Stomach smooth muscle (tissue), 2 donors: ENCODE results near the gene PPFIA4.

Experiments
- H3K27ac ChIP-seq: one replicate; pipeline ENCODE4 v1.7.0; 2013; ENCODE audit warnings: mild to moderate bottlenecking, low read length, inconsistent platforms
- H3K27me3 ChIP-seq, 2 donors: one replicate each; pipeline ENCODE4 v1.7.0; 2013; ENCODE audit warnings: low read length in 2 of 2; ENCODE audit not compliant: insufficient read depth in 2 of 2, control insufficient read depth in 1 of 2
- H3K36me3 ChIP-seq, 2 donors: one replicate each; pipeline ENCODE4 v1.7.0; 2013; ENCODE audit warnings: low read length in 2 of 2; ENCODE audit not compliant: control insufficient read depth in 2 of 2, insufficient read depth in 2 of 2
- H3K4me1 ChIP-seq: one replicate; pipeline ENCODE4 v1.7.0; 2013; ENCODE audit warnings: low read length; ENCODE audit not compliant: control insufficient read depth, insufficient read depth
- H3K4me3 ChIP-seq, 2 donors: one replicate each; pipeline ENCODE4 v1.7.0; 2013; ENCODE audit warnings: low read length in 2 of 2
- H3K9ac ChIP-seq, 2 donors: one replicate each; pipeline ENCODE4 v1.7.0; 2013; ENCODE audit warnings: low read length in 2 of 2, mild to moderate bottlenecking in 1 of 2
- H3K9me3 ChIP-seq, 2 donors: one replicate each; pipeline ENCODE4 v1.7.0; 2013; ENCODE audit warnings: low read length in 2 of 2; ENCODE audit not compliant: control insufficient read depth in 2 of 2
- donor health status: healthy.
- donor health status: Pancreatic carcinoma.

The PPFIA4 gene

GRCh38 chr1:203104789-203105390, 78.6 kb downstream of the PPFIA4 start:
- H3K9me3 ChIP-seq, result no peaks in the 10 kb centered on the region
- no peaks in the 10 kb centered on the region for H3K4me1 ChIP-seq
- no peaks in the 10 kb centered on the region for H3K36me3 ChIP-seq
- no peak overlapping the region for H3K27ac ChIP-seq
- no peak overlapping the region for H3K9ac ChIP-seq
- no peak overlapping the region for H3K4me3 ChIP-seq
- H3K27me3 ChIP-seq, result peaks cover 0 to 8% of the 10 kb centered on the region in 2 donors

DNA sequence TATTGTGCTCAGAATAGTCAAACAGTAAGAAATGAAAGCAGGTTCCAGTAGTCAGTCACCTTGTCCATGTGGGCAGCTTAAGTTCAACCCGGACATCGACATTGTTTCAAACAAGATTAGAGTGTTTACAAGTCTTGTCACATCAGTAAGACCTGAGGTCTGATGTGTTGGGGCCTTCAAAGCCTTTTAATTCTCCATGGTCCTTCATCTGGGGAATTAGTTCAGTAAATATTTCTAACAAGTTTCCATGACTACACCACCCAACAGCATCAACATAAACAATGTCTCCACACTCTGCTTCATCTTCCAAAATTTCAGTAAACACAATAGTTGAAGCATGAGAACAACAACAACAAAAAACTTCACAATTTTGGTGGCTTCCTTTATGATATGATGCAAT, 86.2 kb downstream of the PPFIA4 start:
- Histone ChIP-seq H3K9me3 (no peaks in the 10 kb centered on the region), H3K4me3 (no peak overlapping the region), H3K36me3 (no peaks in the 10 kb centered on the region), H3K9ac (no peak overlapping the region), H3K27me3 (peaks cover under 1 to 2% of the 10 kb centered on the region in 2 donors), H3K4me1 (no peaks in the 10 kb centered on the region), H3K27ac (no peak overlapping the region)

DNA sequence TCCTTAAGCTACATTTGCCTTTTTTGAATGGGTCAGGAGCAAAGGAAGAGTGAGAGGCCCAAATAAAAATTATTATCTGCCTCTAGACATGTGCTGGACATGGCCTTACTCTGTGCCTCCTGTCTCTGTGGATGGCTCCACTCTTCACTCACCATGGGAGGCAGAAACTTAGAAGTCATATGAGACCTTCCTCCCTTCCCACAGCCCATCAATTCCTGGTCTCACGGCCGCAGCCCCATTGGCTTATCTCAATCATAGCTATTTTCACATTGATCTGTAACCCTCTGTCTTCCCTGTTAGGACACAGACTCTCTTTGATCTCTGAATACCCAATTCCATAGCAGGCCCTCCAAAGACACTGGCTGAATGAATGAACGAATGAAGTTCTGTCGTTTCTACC, 87.0 kb downstream of the PPFIA4 start:
- Histone ChIP-seq H3K27ac (no peak overlapping the region), H3K9me3 (no peaks in the 10 kb centered on the region), H3K36me3 (no peaks in the 10 kb centered on the region), H3K4me1 (peaks cover 3% of the 10 kb centered on the region), H3K27me3 (peaks cover 8 to 9% of the 10 kb centered on the region in 2 donors), H3K9ac (no peak overlapping the region), H3K4me3 (no peak overlapping the region)

- H3K4me3 ChIP-seq, result no peak overlapping the region
- H3K9ac ChIP-seq, result no peak overlapping the region
- no peaks in the 10 kb centered on the region for H3K9me3 ChIP-seq
- peaks cover 3% of the 10 kb centered on the region for H3K4me1 ChIP-seq
- H3K27me3 ChIP-seq, result peaks cover 15 to 16% of the 10 kb centered on the region in 2 donors
- no peaks in the 10 kb centered on the region for H3K36me3 ChIP-seq
- H3K27ac ChIP-seq, result no peak overlapping the region
Observed at GRCh38 chr1:203114202-203114601, 87.9 kb downstream of the PPFIA4 start.

DNA sequence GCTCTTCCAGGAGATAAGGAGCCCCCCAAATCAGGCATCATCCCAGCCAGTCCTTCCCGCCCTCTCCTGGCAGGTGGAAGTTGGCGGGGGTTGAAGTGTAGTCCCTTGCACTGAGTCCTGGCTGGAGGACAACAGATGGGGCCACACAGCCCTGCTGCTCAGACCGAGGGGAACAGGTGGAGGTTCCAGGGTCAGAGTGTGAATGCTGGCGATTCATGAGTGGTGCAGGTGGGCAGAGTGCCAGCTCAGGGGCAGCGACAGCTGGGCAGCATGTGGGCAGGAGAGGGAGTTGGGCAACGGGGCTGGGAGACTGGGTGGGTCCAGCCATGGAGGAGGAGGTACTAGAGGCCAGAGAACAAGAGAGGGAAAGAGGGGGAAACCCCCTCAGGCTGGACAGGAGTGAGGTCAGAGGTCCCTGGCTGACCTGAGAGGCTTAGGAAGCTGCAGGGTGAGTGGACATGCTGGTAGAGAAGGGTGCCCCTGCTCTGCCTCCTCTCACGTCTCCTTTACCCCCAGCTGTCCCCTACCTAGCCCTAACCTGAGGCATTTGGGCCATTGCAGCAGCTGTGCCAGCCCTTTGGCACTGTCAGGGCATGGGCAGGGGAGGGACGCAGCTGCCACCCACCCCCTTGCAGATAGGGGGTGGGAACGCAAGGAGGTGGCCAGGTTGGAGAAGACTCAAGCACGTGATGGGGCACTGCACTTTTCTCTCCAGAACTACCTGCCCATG, 90.0 kb downstream of the PPFIA4 start:
- peaks cover 3% of the 10 kb centered on the region for H3K4me1 ChIP-seq
- H3K27me3 ChIP-seq, result peaks cover 27% of the 10 kb centered on the region in 2 donors
- H3K9ac ChIP-seq, result no peak overlapping the region
- no peaks in the 10 kb centered on the region for H3K9me3 ChIP-seq
- no peaks in the 10 kb centered on the region for H3K36me3 ChIP-seq
- H3K27ac ChIP-seq, result no peak overlapping the region
- H3K4me3 ChIP-seq, result no peak overlapping the region

DNA sequence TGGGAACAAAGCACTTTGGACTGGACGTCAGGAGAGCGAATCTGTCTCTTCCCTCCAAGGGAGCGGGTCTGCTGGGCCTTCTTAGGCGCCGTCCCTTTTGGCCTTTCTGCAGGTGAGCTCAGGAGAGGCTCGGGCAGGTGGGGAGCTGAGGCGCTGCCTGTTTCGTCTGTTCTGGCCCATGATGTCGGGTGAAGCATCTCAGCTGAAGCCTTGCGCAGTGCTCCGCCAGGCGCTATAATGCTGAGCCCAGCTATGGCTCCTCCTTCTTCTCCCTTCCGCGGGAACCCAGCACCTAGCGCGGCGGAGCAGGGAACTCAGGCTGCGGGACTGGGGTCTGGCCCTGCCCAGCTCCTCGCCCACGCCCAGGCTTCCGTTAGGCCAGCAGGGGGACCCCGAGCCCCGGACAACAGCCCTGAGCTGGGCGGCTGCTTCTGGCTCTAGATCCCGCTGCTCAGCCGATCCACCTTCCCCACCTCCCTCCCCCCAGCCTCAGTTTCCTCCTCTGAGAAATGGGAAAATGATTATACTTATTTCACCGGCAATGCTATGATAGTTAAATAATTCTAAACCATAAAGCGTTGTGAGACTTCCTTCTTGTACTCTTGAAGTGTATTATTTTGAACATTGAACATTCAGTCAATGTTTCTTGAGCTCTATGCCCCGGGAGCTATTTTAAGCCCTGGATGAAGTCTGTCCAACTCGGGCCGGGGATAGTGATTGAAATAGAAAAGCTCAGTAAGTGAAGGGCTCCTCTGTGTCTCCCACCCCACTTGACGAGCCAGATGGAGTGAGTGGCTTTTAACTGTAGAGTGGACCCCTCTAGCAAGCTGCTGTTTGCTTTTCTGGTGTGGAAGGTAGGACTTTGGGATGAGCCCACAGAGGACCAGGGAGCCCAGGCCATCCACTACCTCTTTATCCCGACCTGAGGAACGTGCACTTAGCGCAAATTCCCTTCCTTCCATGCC, 91.6 kb downstream of the PPFIA4 start:
- Histone ChIP-seq H3K27ac (no peak overlapping the region), H3K9ac (no peak overlapping the region), H3K4me1 (peaks cover 3% of the 10 kb centered on the region), H3K9me3 (no peaks in the 10 kb centered on the region), H3K4me3 (no peak overlapping the region), H3K36me3 (no peaks in the 10 kb centered on the region), H3K27me3 (peaks cover 37 to 39% of the 10 kb centered on the region in 2 donors)

DNA sequence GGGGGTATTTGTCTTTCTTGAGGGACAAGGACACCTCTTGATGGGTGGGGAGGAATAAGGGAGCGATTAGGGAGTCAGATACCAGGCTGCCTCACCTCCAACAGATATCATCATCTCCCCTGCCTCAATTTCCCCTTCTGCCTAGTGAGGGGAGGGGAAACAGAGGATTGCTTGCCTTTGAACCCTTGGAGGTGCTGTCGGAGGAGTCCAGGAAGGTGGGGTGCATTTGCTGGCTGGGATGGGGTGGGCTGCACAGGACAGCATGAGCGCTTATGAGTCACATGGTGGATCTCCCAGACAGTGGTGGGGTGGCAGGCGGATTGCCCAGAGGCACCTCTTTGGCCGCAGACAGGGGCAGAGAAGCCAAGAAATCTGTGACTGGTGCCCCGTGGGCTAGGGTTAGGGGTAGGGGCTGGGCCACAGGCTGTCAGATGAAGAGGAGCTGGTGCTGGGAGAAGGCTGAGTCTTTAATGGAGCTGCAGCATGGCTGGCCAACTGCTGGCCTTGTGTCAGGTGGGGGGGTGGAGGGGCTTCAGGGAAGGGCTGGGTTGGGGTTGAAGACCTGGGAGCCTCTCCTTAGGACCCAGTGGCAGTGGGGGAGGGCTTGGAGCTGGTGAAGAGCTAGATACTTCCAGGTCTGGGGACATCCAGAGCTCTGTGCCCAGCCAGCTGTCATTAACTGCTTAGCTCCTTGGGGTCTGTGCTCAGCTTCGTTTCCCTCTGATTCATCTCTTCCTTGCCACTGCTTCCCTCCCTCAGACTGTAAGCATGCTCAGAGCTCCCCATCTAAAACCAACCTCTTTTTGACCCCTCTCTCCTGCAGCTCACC, 94.2 kb downstream of the PPFIA4 start:
- peaks cover 51 to 56% of the 10 kb centered on the region in 2 donors for H3K27me3 ChIP-seq
- no peak overlapping the region for H3K27ac ChIP-seq

DNA sequence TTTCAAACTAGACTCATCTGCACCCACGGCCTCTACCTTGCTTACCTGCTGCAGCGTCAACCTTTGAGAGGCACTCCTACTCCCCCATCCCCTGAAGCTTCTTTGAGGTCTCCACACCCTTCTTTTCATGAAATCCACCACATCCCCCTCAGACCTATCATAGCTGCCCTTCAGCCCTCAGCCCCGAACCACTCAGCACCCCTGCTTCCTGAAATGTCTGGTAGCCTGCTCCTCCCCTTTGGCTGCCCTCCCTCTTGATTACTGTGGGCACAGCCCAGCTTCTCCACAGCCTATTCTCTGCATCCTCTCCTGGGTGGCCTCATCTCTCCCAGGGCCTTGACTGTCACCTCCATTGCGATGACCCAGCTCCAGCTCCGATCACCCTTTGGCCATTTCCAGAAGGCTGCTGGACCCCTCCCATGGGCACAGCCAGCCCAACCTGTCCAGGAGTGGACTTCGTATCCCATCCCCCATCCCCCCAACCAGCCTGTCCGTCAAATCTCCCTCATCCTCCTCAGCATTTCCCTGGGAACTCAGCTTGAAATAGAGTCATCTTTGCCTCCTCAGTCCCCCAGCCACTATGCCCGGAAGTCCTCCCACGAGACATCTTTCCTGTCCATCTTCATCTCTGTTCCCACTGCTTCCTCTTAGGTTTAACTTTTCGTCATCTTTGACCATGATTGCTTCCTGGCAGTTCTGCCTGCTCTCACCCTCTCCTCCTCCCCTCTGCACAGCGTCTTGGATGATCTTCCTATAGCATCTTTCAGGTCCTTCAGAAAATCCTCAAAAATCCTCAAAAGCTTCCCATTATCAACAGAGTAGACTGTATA, 95.1 kb downstream of the PPFIA4 start:
- H3K4me3 ChIP-seq, result no peak overlapping the region
- peaks cover 5% of the 10 kb centered on the region for H3K4me1 ChIP-seq
- H3K27ac ChIP-seq, result no peak overlapping the region
- H3K27me3 ChIP-seq, result peaks cover 59% of the 10 kb centered on the region in 2 donors
- no peaks in the 10 kb centered on the region for H3K9me3 ChIP-seq
- no peaks in the 10 kb centered on the region for H3K36me3 ChIP-seq
- H3K9ac ChIP-seq, result no peak overlapping the region

More for the DNA sequence above, 94.2 kb downstream of the PPFIA4 start:
- no peaks in the 10 kb centered on the region for H3K36me3 ChIP-seq
- H3K9ac ChIP-seq, result no peak overlapping the region
- H3K4me1 ChIP-seq, result peaks cover 3% of the 10 kb centered on the region
- H3K9me3 ChIP-seq, result no peaks in the 10 kb centered on the region
- H3K4me3 ChIP-seq, result no peak overlapping the region

DNA sequence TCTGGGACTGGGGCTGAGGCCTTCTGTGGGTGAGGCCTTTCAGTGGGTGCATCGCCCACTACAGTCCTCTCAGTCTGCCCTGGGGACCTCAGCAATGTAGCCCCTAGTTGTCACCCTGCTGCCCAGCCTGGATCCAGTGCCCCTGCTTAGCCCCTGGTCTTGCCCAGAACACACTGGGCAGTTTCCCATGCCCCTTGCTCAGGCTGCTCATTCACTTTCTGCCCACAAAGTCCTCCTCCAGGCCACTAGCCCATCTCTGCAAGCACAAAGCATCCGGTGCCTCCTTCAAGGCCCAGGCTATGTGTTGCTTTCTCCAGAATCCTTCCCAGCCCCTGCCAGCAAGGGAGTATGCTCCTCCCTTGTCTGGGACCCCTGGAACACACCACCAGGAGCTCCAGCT, 95.9 kb downstream of the PPFIA4 start:
- Histone ChIP-seq H3K4me1 (peaks cover 13% of the 10 kb centered on the region), H3K9ac (no peak overlapping the region), H3K36me3 (no peaks in the 10 kb centered on the region), H3K27me3 (peaks cover 62 to 67% of the 10 kb centered on the region in 2 donors), H3K9me3 (no peaks in the 10 kb centered on the region), H3K27ac (no peak overlapping the region), H3K4me3 (no peak overlapping the region)
